Measurements from ENCODE around the gene AUTS2. TPM values are rescaled to one million over a fixed set of nuclear protein-coding genes. Genes with fewer than 3 reads are reported as not detected.

AUTS2 gene
- total and polyA plus RNA-seq, 2 of the 8 experiments (the other 6 are each of a cell fraction or from before 2014, with no cell fraction given), result 25.9 to 101 TPM

- H3K23me2 ChIP-seq (ENCODE audit: low read depth, low read length), result 0 out of 2 replicates have a peak, but pooled peaks cover 2% of the 10 kb centered on the region
- 87% methylated on average over 5 of the region's 5 CpGs; no CpG with 5 or more reads in 1 of the 2 experiments for WGBS, 2 experiments (ENCODE audit: extremely low coverage in 1 of 2, insufficient coverage in 1 of 2, insufficient read length in 1 of 2, insufficient replicate concordance in 2 of 2, low coverage in 1 of 2, low lambda C conversion rate in 2 of 2, missing lambda C conversion rate in 1 of 2)
- H3K18ac ChIP-seq (ENCODE audit: extremely low read depth, low read length), result no peak overlapping the region
- no peaks in the 10 kb centered on the region for H3K4me1 ChIP-seq (replicated peaks in 1 of 4; ENCODE audit: control insufficient read depth in 3 of 4, insufficient read depth in 4 of 4, low read length in 3 of 4)
- no peak overlapping the region for H4K8ac ChIP-seq (ENCODE audit: extremely low read depth, insufficient read depth, low read length)
- H2BK20ac ChIP-seq (ENCODE audit: low read length), result no peak overlapping the region
- no peak overlapping the region for H3K14ac ChIP-seq (ENCODE audit: insufficient read length)
- H3K9me3 ChIP-seq (ENCODE audit: insufficient read depth in 2 of 2, low read depth in 1 of 2, low read length in 1 of 2), result no peaks in the 10 kb centered on the region
- no peaks in the 10 kb centered on the region for H3K36me3 ChIP-seq (ENCODE audit: control insufficient read depth in 2 of 4, insufficient read depth in 4 of 4, low read length in 3 of 4)
- no peak overlapping the region for H3K56ac ChIP-seq (replicated peaks; ENCODE audit: insufficient read length, low read depth, low read length)
- H3K79me2 ChIP-seq (ENCODE audit: control insufficient read depth in 1 of 2, insufficient read depth in 2 of 2, low read length in 2 of 2), result no peaks in the 10 kb centered on the region
- H2AK5ac ChIP-seq (ENCODE audit: low read depth, low read length), result no peak overlapping the region
- H3K27me3 ChIP-seq (replicated peaks in 1 of 4; ENCODE audit: control insufficient read depth in 3 of 4, extremely low read depth in 1 of 4, insufficient read depth in 3 of 4, low read length in 3 of 4), result peaks cover 0 to 2% (median 0%) of the 10 kb centered on the region in 4 experiments; a peak in 1 of 7 replicates
- no peak overlapping the region for H3K4ac ChIP-seq (replicated peaks; ENCODE audit: insufficient read length, low read depth, low read length)
- no peak for DNase-seq (ENCODE audit: low read depth in 1 of 2, low spot score in 2 of 2)
- H4K91ac ChIP-seq (replicated peaks; ENCODE audit: insufficient read length, low read length), result no peak overlapping the region
- no peak overlapping the region for H3K23ac ChIP-seq (ENCODE audit: insufficient read length)
- H2BK5ac ChIP-seq (ENCODE audit: low read depth, low read length), result no peak overlapping the region
- H3K4me2 ChIP-seq (ENCODE audit: insufficient read depth in 1 of 2, low read depth in 2 of 2, low read length in 2 of 2), result no peak overlapping the region
- no peak overlapping the region for H2BK120ac ChIP-seq (replicated peaks; ENCODE audit: low read depth, low read length)
- H4K5ac ChIP-seq (ENCODE audit: insufficient read length, low read depth, low read length), result no peak overlapping the region
- no peak overlapping the region for H2BK12ac ChIP-seq (ENCODE audit: low read depth, low read length)
- no peaks in the 10 kb centered on the region for H3K79me1 ChIP-seq (ENCODE audit: low read depth, low read length)
- no peaks in the 10 kb centered on the region for H4K20me1 ChIP-seq (replicated peaks in 1 of 2; ENCODE audit: control insufficient read depth in 1 of 2, insufficient read depth in 2 of 2, low read length in 2 of 2)
- H3K27ac ChIP-seq (ENCODE audit: low read depth, low read length), result no peak overlapping the region
- no peak overlapping the region for H3K9ac ChIP-seq (replicated peaks in 1 of 4; ENCODE audit: extremely low read depth in 1 of 4, low read depth in 3 of 4, low read length in 3 of 4)
- ChIA-PET CTCF (ENCODE audit: partially characterized antibody) (no interaction called here), POLR2A (ENCODE audit: partially characterized antibody) (interaction anchor here (0.5 kb wide), 1 partner anchor 301 kb away, joined by 4 read pairs; no protein-coding TSS in a partner anchor)
- H2AFZ ChIP-seq (ENCODE audit: low read length), result no peak overlapping the region
- no peak overlapping the region for H3K4me3 ChIP-seq (ENCODE audit: extremely low read depth in 1 of 4, insufficient read depth in 2 of 4, low read depth in 3 of 4, low read length in 4 of 4)
- FAIRE-seq, result no peak
- H2BK15ac ChIP-seq (ENCODE audit: low read length), result no peak overlapping the region
- no peak for TF ChIP-seq JUND (IDR thresholded peaks at IDR 0.05; ENCODE audit: low read length)
- no peak for TF ChIP-seq SP4 (IDR thresholded peaks at IDR 0.05; ENCODE audit: low read length)
- no peak for TF ChIP-seq RNF2 (IDR thresholded peaks at IDR 0.05; ENCODE audit: borderline replicate concordance, low read depth, low read length, missing control alignments, poor library complexity, severe bottlenecking)
- TF ChIP-seq CTCF (IDR thresholded peaks at IDR 0.05; ENCODE audit: control extremely low read depth in 1 of 3, insufficient read depth in 1 of 3, low read depth in 1 of 3, low read length in 3 of 3), result no peak
- TF ChIP-seq CBX5 (IDR thresholded peaks at IDR 0.05; ENCODE audit: low read depth, low read length), result no peak
- TF ChIP-seq RAD21 (IDR thresholded peaks at IDR 0.05 in 1 of 2, conservative IDR thresholded peaks at IDR 0.05 in 1 of 2; ENCODE audit: low read depth in 2 of 2, low read length in 2 of 2), result no peak
- TF ChIP-seq KDM4A (IDR thresholded peaks at IDR 0.05; ENCODE audit: low read depth, low read length, severe bottlenecking), result no peak
- TF ChIP-seq KDM5A (IDR thresholded peaks at IDR 0.05; ENCODE audit: low read length), result no peak
- no peak for TF ChIP-seq SIX5 (IDR thresholded peaks at IDR 0.05; ENCODE audit: low read depth, low read length)
Observed at GRCh38 chr7:69803699-69804516, 205.6 kb downstream of the AUTS2 start.
